HG03159 (cell line): ENCODE data around the gene TTLL11.

Source experiments
- ATAC-seq: cut with Tn5 transposase; IDR thresholded peaks from one replicate; pipeline ENCODE4 v1.9.1; 2021; ENCODE audit warnings: mild to moderate bottlenecking, moderate library complexity; ENCODE audit not compliant: unreplicated experiment

Gene TTLL11

GRCh38 chr9:121818841-121819427 lies 274.2 kb downstream of the TTLL11 start:
- no peak for ATAC-seq

- ATAC-seq = no peak
These were observed 275.0 kb downstream of the TTLL11 start for GRCh38 chr9:121818016-121818661.

- ATAC-seq = no peak
These were observed 275.6 kb downstream of the TTLL11 start for GRCh38 chr9:121817476-121817875.

GRCh38 chr9:121816845-121817450 lies 276.2 kb downstream of the TTLL11 start:
- no peak for ATAC-seq

- ATAC-seq = no peak
These were observed 276.7 kb downstream of the TTLL11 start for GRCh38 chr9:121816449-121816817.

- ATAC-seq = no peak
These were observed 277.3 kb downstream of the TTLL11 start for GRCh38 chr9:121815546-121816448.

- no peak for ATAC-seq
These were observed 278.0 kb downstream of the TTLL11 start for GRCh38 chr9:121815084-121815483.

- no peak for ATAC-seq
These were observed 278.5 kb downstream of the TTLL11 start for GRCh38 chr9:121814594-121814993.

GRCh38 chr9:121813519-121814210 lies 279.4 kb downstream of the TTLL11 start:
- ATAC-seq = no peak

- no peak for ATAC-seq
These were observed 280.9 kb downstream of the TTLL11 start for GRCh38 chr9:121812159-121812735.

GRCh38 chr9:121811751-121812150 lies 281.4 kb downstream of the TTLL11 start:
- ATAC-seq = no peak

GRCh38 chr9:121811140-121811539 lies 282.0 kb downstream of the TTLL11 start:
- no peak for ATAC-seq

- no peak for ATAC-seq
These were observed 282.6 kb downstream of the TTLL11 start for GRCh38 chr9:121810489-121810888.

GRCh38 chr9:121809356-121810050 lies 283.6 kb downstream of the TTLL11 start:
- ATAC-seq = no peak

- ATAC-seq = no peak
These were observed 284.3 kb downstream of the TTLL11 start for GRCh38 chr9:121808781-121809180.

GRCh38 chr9:121807823-121808278 lies 285.3 kb downstream of the TTLL11 start:
- no peak for ATAC-seq

GRCh38 chr9:121807069-121807822 lies 285.9 kb downstream of the TTLL11 start:
- ATAC-seq = no peak

- ATAC-seq = no peak
These were observed 290.4 kb downstream of the TTLL11 start for GRCh38 chr9:121802753-121803152.

GRCh38 chr9:121801579-121801978 lies 291.5 kb downstream of the TTLL11 start:
- ATAC-seq = no peak
